HepG2 (cell line): ENCODE measurements around the gene EXOC3L4. TPM values are rescaled to one million over a fixed set of nuclear protein-coding genes. Genes with fewer than 3 reads are reported as not detected.
A peak's percentile ranks its signal among the peaks of the same experiment; 100 is the strongest.

Source experiments
- ARID3A ChIP-seq: IDR thresholded peaks from 2 replicates; pipeline ENCODE4 v1.6.1; 2012; ENCODE audit warnings: low read depth, low read length, improper control_type of control experiment
- BRCA1 ChIP-seq: sonication (generic); formaldehyde crosslinking; IDR thresholded peaks from 2 replicates; pipeline ENCODE4 v1.4.0; 2020; ENCODE audit warnings: missing genetic modification reagents
- E2F5 ChIP-seq: sonication (generic); formaldehyde crosslinking; conservative IDR thresholded peaks from 2 replicates; pipeline ENCODE4 v1.4.0; 2020; ENCODE audit warnings: missing genetic modification reagents
- FOXC1 ChIP-seq: sonication (generic); formaldehyde crosslinking; IDR thresholded peaks from 2 replicates; pipeline ENCODE4 v1.8.0; 2022; ENCODE audit warnings: mild to moderate bottlenecking, missing genetic modification reagents, borderline replicate concordance
- FOXM1 ChIP-seq: sonication (generic); formaldehyde crosslinking; IDR thresholded peaks from 2 replicates; pipeline ENCODE4 v1.5.0; 2020; ENCODE audit warnings: missing genetic modification reagents
- HOXA7 ChIP-seq: sonication (generic); formaldehyde crosslinking; IDR thresholded peaks from 2 replicates; pipeline ENCODE4 v1.8.1; 2022; ENCODE audit warnings: mild to moderate bottlenecking, missing genetic modification reagents, moderate library complexity
- ISX ChIP-seq: sonication (generic); formaldehyde crosslinking; conservative IDR thresholded peaks from 2 replicates; pipeline ENCODE4 v1.5.0; 2020; ENCODE audit warnings: missing genetic modification reagents
- MAX ChIP-seq: IDR thresholded peaks from 2 replicates; pipeline ENCODE4 v1.6.1; 2012; ENCODE audit warnings: inconsistent platforms
- ZBTB38 ChIP-seq: sonication (generic); formaldehyde crosslinking; IDR thresholded peaks from 2 replicates; pipeline ENCODE4 v1.5.1; 2020; ENCODE audit warnings: mild to moderate bottlenecking, missing genetic modification reagents
- ZIK1 ChIP-seq: sonication (generic); formaldehyde crosslinking; IDR thresholded peaks from 2 replicates; pipeline ENCODE4 v1.5.0; 2020; ENCODE audit warnings: mild to moderate bottlenecking, low read depth, missing genetic modification reagents, borderline replicate concordance
- ZNF225 ChIP-seq: sonication (generic); formaldehyde crosslinking; IDR thresholded peaks from 2 replicates; pipeline ENCODE4 v1.4.0; 2020; ENCODE audit warnings: mild to moderate bottlenecking, missing genetic modification reagents
- ZNF335 ChIP-seq: sonication (generic); formaldehyde crosslinking; IDR thresholded peaks from 2 replicates; pipeline ENCODE4 v1.4.0; 2020; ENCODE audit warnings: missing genetic modification reagents
- ZNF414 ChIP-seq: sonication (generic); formaldehyde crosslinking; IDR thresholded peaks from 2 replicates; pipeline ENCODE4 v1.5.0; 2020; ENCODE audit warnings: missing genetic modification reagents
- ZNF451 ChIP-seq: sonication (generic); formaldehyde crosslinking; IDR thresholded peaks from 2 replicates; pipeline ENCODE4 v1.5.0; 2020; ENCODE audit warnings: mild to moderate bottlenecking, missing genetic modification reagents
- ZNF703 ChIP-seq: sonication (generic); formaldehyde crosslinking; IDR thresholded peaks from 2 replicates; pipeline ENCODE4 v1.5.1; 2020; ENCODE audit warnings: missing genetic modification reagents, mild to moderate bottlenecking, moderate library complexity, borderline replicate concordance
- ZNF780A ChIP-seq: sonication (generic); formaldehyde crosslinking; IDR thresholded peaks from 2 replicates; pipeline ENCODE4 v1.8.0; 2022; ENCODE audit warnings: mild to moderate bottlenecking, missing genetic modification reagents, moderate library complexity
- ZNF790 ChIP-seq: sonication (generic); formaldehyde crosslinking; IDR thresholded peaks from 2 replicates; pipeline ENCODE4 v1.8.0; 2022; ENCODE audit warnings: missing genetic modification reagents, mild to moderate bottlenecking, borderline replicate concordance
- ZNF816 ChIP-seq: sonication (generic); formaldehyde crosslinking; IDR thresholded peaks from 2 replicates; pipeline ENCODE4 v1.8.0; 2022; ENCODE audit warnings: missing genetic modification reagents, mild to moderate bottlenecking, borderline replicate concordance
- ZNF891 ChIP-seq: sonication (generic); formaldehyde crosslinking; IDR thresholded peaks from 2 replicates; pipeline ENCODE4 v1.5.0; 2020; ENCODE audit warnings: mild to moderate bottlenecking, missing genetic modification reagents
- ZSCAN30 ChIP-seq: sonication (generic); formaldehyde crosslinking; IDR thresholded peaks from 2 replicates; pipeline ENCODE4 v1.5.0; 2020; ENCODE audit warnings: mild to moderate bottlenecking, missing genetic modification reagents
- polyA plus RNA-seq, 8 experiments: library from polyadenylated mRNA; depleted of rRNA in 3 of 8; stranded (reverse) in 7 of 8; unstranded in 1 of 8; fragments of >200 nt; fragmentation: Illumina TruSeq in 4 of 8; extraction: Trizol in 4 of 8; gene quantifications; 2 replicates each; pipeline versions ENCODE4 v1.2.1 to v1.2.3, GENCODE V29; 2011 to 2016; ENCODE audit warnings: low read depth in 4 of 8, missing spikeins in 1 of 8, mixed read lengths in 1 of 8; ENCODE audit not compliant: insufficient read depth in 1 of 8
- total RNA-seq, 5 experiments: library from RNA; depleted of rRNA; stranded (reverse); fragments of >200 nt; fragmentation: Illumina TruSeq; extraction: Trizol; gene quantifications; 2 replicates each; pipeline ENCODE4 v1.2.3, GENCODE V29; 2016; ENCODE audit warnings: low read depth in 1 of 5
- TF ChIP-seq, protein P1 (sequence below): sonication (generic); formaldehyde crosslinking; IDR thresholded peaks from 2 replicates; pipeline ENCODE4 v1.4.0; 2020; ENCODE audit warnings: missing genetic modification reagents

The EXOC3L4 gene
- total and polyA plus RNA-seq, 2 of the 13 experiments (the other 11 are each of a cell fraction or from before 2014, with no cell fraction given): 11.8 to 27.0 TPM

GRCh38 chr14:103116636-103117035 lies 22.1 kb downstream of the EXOC3L4 start (continued):
- TF ChIP-seq, protein P1, sequence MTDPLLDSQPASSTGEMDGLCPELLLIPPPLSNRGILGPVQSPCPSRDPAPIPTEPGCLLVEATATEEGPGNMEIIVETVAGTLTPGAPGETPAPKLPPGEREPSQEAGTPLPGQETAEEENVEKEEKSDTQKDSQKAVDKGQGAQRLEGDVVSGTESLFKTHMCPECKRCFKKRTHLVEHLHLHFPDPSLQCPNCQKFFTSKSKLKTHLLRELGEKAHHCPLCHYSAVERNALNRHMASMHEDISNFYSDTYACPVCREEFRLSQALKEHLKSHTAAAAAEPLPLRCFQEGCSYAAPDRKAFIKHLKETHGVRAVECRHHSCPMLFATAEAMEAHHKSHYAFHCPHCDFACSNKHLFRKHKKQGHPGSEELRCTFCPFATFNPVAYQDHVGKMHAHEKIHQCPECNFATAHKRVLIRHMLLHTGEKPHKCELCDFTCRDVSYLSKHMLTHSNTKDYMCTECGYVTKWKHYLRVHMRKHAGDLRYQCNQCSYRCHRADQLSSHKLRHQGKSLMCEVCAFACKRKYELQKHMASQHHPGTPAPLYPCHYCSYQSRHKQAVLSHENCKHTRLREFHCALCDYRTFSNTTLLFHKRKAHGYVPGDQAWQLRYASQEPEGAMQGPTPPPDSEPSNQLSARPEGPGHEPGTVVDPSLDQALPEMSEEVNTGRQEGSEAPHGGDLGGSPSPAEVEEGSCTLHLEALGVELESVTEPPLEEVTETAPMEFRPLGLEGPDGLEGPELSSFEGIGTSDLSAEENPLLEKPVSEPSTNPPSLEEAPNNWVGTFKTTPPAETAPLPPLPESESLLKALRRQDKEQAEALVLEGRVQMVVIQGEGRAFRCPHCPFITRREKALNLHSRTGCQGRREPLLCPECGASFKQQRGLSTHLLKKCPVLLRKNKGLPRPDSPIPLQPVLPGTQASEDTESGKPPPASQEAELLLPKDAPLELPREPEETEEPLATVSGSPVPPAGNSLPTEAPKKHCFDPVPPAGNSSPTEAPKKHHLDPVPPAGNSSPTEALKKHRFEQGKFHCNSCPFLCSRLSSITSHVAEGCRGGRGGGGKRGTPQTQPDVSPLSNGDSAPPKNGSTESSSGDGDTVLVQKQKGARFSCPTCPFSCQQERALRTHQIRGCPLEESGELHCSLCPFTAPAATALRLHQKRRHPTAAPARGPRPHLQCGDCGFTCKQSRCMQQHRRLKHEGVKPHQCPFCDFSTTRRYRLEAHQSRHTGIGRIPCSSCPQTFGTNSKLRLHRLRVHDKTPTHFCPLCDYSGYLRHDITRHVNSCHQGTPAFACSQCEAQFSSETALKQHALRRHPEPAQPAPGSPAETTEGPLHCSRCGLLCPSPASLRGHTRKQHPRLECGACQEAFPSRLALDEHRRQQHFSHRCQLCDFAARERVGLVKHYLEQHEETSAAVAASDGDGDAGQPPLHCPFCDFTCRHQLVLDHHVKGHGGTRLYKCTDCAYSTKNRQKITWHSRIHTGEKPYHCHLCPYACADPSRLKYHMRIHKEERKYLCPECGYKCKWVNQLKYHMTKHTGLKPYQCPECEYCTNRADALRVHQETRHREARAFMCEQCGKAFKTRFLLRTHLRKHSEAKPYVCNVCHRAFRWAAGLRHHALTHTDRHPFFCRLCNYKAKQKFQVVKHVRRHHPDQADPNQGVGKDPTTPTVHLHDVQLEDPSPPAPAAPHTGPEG (CRISPR knock-in tag): no peak
- no peak for TF ChIP-seq ZNF703
- no peak for TF ChIP-seq FOXC1 (CRISPR knock-in tag)
- no peak for TF ChIP-seq ZSCAN30
- no peak for TF ChIP-seq ARID3A
- TF ChIP-seq ZNF451 (CRISPR knock-in tag): no peak; the same call in 1 of the 2 replicates
- no peak for TF ChIP-seq FOXM1
- no peak for TF ChIP-seq ISX (CRISPR knock-in tag)
- TF ChIP-seq ZIK1 (CRISPR knock-in tag): no peak
- TF ChIP-seq ZNF335 (CRISPR knock-in tag): no peak
- no peak for TF ChIP-seq ZBTB38 (CRISPR knock-in tag)
- TF ChIP-seq MAX: peak; percentile 41; the same call in 1 of the 2 replicates
- TF ChIP-seq ZNF414 (CRISPR knock-in tag): no peak
- TF ChIP-seq BRCA1 (CRISPR knock-in tag): no peak
- no peak for TF ChIP-seq ZNF790 (CRISPR knock-in tag)
- no peak for TF ChIP-seq HOXA7 (CRISPR knock-in tag)
- TF ChIP-seq ZNF225 (CRISPR knock-in tag): no peak
- TF ChIP-seq E2F5 (CRISPR knock-in tag): no peak
- TF ChIP-seq ZNF891 (CRISPR knock-in tag): no peak
- TF ChIP-seq ZNF816: no peak
- TF ChIP-seq ZNF780A: no peak
